ENCODE measurements around the gene KEAP1. TPM values are rescaled to one million over a fixed set of nuclear protein-coding genes. Genes with fewer than 3 reads are reported as not detected.

The KEAP1 gene
- total RNA-seq, 1 donor from 2014 or later: 69.5 TPM

DNA sequence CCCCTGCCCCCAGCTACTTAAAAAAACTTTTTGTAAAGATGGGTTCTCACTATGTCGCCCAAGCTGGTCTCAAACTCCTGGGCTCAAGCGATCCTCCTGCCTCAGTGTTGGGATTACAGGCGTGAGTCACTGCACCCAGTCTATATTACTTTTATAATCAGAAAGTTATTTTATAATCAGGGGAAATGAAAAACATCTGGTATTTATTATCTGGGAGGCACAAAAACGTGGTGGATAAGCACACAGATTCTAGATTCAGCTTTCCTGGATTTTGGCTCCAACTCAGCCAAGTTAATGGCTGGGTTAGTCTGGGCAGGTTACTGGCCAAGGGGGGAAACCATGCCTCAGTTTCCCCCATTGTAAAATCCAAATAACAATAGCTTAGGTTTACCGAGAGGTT, 24.7 kb downstream of the KEAP1 start:
- no peaks in the 10 kb centered on the region for H3K36me3 Mint-ChIP-seq
- peaks cover 15% of the 10 kb centered on the region for H3K27me3 Mint-ChIP-seq (ENCODE audit: low read depth)
- TF ChIP-seq, protein P1, sequence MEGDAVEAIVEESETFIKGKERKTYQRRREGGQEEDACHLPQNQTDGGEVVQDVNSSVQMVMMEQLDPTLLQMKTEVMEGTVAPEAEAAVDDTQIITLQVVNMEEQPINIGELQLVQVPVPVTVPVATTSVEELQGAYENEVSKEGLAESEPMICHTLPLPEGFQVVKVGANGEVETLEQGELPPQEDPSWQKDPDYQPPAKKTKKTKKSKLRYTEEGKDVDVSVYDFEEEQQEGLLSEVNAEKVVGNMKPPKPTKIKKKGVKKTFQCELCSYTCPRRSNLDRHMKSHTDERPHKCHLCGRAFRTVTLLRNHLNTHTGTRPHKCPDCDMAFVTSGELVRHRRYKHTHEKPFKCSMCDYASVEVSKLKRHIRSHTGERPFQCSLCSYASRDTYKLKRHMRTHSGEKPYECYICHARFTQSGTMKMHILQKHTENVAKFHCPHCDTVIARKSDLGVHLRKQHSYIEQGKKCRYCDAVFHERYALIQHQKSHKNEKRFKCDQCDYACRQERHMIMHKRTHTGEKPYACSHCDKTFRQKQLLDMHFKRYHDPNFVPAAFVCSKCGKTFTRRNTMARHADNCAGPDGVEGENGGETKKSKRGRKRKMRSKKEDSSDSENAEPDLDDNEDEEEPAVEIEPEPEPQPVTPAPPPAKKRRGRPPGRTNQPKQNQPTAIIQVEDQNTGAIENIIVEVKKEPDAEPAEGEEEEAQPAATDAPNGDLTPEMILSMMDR (IDR thresholded peaks at IDR 0.05; ENCODE audit: unreplicated experiment): no peak
- peaks cover 9% of the 10 kb centered on the region for H3K4me1 Mint-ChIP-seq
- H3K4me3 Mint-ChIP-seq: no peak overlapping the region
- no peaks in the 10 kb centered on the region for H3K9me3 Mint-ChIP-seq
- DNase-seq (ENCODE audit: low spot score in 2 of 2, unreplicated experiment in 2 of 2): no peak
- H3K27ac Mint-ChIP-seq: peak overlapping the region; percentile 12

DNA sequence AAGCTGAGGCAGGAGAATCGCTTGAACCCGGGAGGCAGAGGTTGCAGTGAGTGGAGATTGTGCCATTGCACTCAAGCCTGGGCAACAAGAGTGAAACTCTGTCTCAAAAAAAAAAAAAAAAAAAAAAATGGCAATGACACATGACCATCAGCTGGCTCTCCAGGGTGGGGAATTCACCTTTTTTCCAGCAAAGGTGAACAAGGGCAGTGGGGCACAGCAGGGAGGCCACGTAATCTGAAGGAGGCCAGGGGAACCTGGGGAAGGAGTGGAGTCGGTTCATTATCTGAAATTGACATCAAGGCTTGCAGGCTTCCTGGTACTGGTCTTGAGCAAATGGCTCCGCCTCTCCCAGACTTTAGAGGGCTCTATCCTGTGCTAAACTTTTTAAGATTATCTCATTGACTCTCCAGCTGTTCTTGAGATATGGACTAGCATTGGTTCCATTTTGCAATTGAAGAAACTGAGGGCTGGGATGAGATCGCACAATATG, 28.1 kb downstream of the KEAP1 start:
- Mint-ChIP-seq H3K9me3 (no peaks in the 10 kb centered on the region), H3K4me1 (peaks cover 9% of the 10 kb centered on the region), H3K36me3 (no peaks in the 10 kb centered on the region), H3K27me3 (ENCODE audit: low read depth) (peaks cover 15% of the 10 kb centered on the region), H3K27ac (no peak overlapping the region), H3K4me3 (no peak overlapping the region)
- TF ChIP-seq, protein P1 (IDR thresholded peaks at IDR 0.05; ENCODE audit: unreplicated experiment): no peak
- no peak for DNase-seq (ENCODE audit: low spot score in 2 of 2, unreplicated experiment in 2 of 2)

DNA sequence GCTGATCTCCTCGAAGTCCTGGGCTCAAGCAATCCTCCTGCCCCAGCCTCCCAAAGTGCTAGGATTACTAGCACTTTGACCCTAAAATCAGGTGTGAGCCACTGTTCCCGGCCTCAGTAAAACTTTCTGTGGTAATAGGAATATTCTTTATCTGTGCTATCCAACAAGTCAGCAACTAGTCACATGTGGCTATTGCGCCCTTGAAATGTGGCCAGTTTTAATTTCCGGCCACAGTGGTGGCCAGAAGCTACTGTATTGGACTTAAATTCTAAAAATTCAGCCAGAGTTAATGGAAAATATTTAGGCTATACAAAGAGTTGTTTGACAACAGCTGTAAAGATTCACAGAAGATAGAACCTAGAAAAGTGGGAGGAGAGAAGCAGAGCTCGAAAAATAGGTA, 30.0 kb downstream of the KEAP1 start:
- no peaks in the 10 kb centered on the region for H3K4me1 Mint-ChIP-seq
- H3K27me3 Mint-ChIP-seq (ENCODE audit: low read depth): peaks cover 4% of the 10 kb centered on the region
- no peak overlapping the region for H3K4me3 Mint-ChIP-seq
- H3K27ac Mint-ChIP-seq: no peak overlapping the region
- no peak for DNase-seq (ENCODE audit: low spot score in 2 of 2, unreplicated experiment in 2 of 2)
- no peaks in the 10 kb centered on the region for H3K9me3 Mint-ChIP-seq
- TF ChIP-seq, protein P1 (IDR thresholded peaks at IDR 0.05; ENCODE audit: unreplicated experiment): no peak
- H3K36me3 Mint-ChIP-seq: no peaks in the 10 kb centered on the region

DNA sequence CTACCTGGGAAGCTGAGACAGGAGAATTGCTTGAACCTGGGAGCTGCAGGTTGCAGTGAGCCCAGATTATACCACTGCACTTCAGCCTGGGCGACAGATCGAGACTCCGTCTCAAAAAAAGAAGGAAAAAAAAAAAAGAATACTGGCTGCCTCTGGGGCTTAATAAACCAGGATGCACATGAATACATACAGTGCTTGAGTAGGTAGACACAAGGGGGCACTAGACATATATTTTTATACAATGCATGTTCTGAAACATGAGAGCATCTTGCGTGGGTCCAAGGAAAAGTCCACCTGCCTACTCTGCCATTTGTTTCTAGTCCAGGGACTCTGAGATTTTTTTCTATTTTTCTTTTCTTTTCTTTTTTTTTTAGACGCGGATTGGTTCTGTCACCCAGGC, 31.2 kb downstream of the KEAP1 start:
- H3K4me1 Mint-ChIP-seq: no peaks in the 10 kb centered on the region
- H3K4me3 Mint-ChIP-seq: no peak overlapping the region
- no peaks in the 10 kb centered on the region for H3K9me3 Mint-ChIP-seq
- no peak for DNase-seq (ENCODE audit: low spot score in 2 of 2, unreplicated experiment in 2 of 2)
- H3K27me3 Mint-ChIP-seq (ENCODE audit: low read depth): peaks cover 3% of the 10 kb centered on the region
- no peaks in the 10 kb centered on the region for H3K36me3 Mint-ChIP-seq
- no peak overlapping the region for H3K27ac Mint-ChIP-seq
- TF ChIP-seq, protein P1 (IDR thresholded peaks at IDR 0.05; ENCODE audit: unreplicated experiment): peak; percentile 34

DNA sequence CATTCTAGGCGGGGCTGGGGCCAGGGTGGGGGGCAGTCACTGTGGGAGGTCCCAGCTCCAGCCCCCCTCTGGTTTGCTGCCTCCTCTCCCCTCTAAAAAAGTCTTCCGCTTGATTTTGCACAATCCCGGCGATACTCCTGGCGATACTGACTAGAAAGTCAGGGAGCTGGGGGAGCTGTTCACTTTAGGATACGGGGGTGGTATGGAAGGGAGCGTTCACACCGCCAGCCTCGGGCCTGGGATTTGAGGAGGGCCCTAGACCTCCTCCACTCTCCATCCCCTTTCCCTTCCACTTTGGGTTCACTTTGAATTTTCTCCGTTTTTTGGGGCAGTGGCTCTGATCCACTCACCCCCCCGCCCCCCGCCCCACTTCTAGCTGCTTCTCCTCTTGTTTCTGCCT, 35.0 kb downstream of the KEAP1 start:
- Mint-ChIP-seq H3K27me3 (ENCODE audit: low read depth) (peaks cover 3% of the 10 kb centered on the region), H3K36me3 (no peaks in the 10 kb centered on the region), H3K9me3 (no peaks in the 10 kb centered on the region), H3K4me3 (no peak overlapping the region), H3K27ac (no peak overlapping the region), H3K4me1 (no peaks in the 10 kb centered on the region)
- TF ChIP-seq, protein P1 (IDR thresholded peaks at IDR 0.05; ENCODE audit: unreplicated experiment): no peak
- no peak for DNase-seq (ENCODE audit: low spot score in 2 of 2, unreplicated experiment in 2 of 2)

All from mesothelial cell of epicardium (in vitro differentiated cells).